ENCODE measurements around the gene METTL3.

The METTL3 gene

GRCh38 chr14:21476523-21476924 is 34.6 kb downstream of the METTL3 start:
- DNase-seq (ENCODE audit: low read depth), result peak; percentile 78

GRCh38 chr14:21475767-21476522 is 35.2 kb downstream of the METTL3 start:
- DNase-seq (ENCODE audit: low read depth), result no peak

GRCh38 chr14:21467616-21468015 is 43.5 kb downstream of the METTL3 start:
- no peak for DNase-seq (ENCODE audit: low read depth)

GRCh38 chr14:21455912-21456667 is 55.0 kb downstream of the METTL3 start, which contains the start of gene CHD8:
Gene CHD8 (minus strand): TSS chr14:21456123. CDS start chr14:21431643, 24,480 bp downstream.
- DNase-seq (ENCODE audit: low read depth), result peak; percentile 98

- DNase-seq (ENCODE audit: low read depth), result no peak
Observed at GRCh38 chr14:21455592-21455911, 55.6 kb downstream of the METTL3 start.

- DNase-seq (ENCODE audit: low read depth), result no peak
Observed at GRCh38 chr14:21454843-21455544, 56.1 kb downstream of the METTL3 start.

GRCh38 chr14:21449899-21450216 is 61.3 kb downstream of the METTL3 start:
- DNase-seq (ENCODE audit: low read depth), result no peak
